ENCODE measurements around the gene AIMP1. TPM values are rescaled to one million over a fixed set of nuclear protein-coding genes. Genes with fewer than 3 reads are reported as not detected.

AIMP1 gene
- total and polyA plus RNA-seq, 2 of the 13 experiments (the other 11 are each of a cell fraction or from before 2014, with no cell fraction given) = 28.6 to 82.9 TPM

GRCh38 chr4:106315476-106315967 is 828 bp upstream of the AIMP1 start (continued):
- TF ChIP-seq DMTF1 (CRISPR knock-in tag; IDR thresholded peaks at IDR 0.05) = no peak
- TF ChIP-seq CCAR2 (optimal IDR thresholded peaks at IDR 0.05; ENCODE audit: low read depth, low read length) = no peak
- 0 out of 2 replicates have a peak, but pooled peaks have one; percentile 1 for TF ChIP-seq ZNF83 (CRISPR knock-in tag; IDR thresholded peaks at IDR 0.05; ENCODE audit: borderline replicate concordance)
- TF ChIP-seq ZNF331 (CRISPR knock-in tag; IDR thresholded peaks at IDR 0.05) = peak; percentile 3; the same call in 1 of the 2 replicates
- TF ChIP-seq, protein P1, sequence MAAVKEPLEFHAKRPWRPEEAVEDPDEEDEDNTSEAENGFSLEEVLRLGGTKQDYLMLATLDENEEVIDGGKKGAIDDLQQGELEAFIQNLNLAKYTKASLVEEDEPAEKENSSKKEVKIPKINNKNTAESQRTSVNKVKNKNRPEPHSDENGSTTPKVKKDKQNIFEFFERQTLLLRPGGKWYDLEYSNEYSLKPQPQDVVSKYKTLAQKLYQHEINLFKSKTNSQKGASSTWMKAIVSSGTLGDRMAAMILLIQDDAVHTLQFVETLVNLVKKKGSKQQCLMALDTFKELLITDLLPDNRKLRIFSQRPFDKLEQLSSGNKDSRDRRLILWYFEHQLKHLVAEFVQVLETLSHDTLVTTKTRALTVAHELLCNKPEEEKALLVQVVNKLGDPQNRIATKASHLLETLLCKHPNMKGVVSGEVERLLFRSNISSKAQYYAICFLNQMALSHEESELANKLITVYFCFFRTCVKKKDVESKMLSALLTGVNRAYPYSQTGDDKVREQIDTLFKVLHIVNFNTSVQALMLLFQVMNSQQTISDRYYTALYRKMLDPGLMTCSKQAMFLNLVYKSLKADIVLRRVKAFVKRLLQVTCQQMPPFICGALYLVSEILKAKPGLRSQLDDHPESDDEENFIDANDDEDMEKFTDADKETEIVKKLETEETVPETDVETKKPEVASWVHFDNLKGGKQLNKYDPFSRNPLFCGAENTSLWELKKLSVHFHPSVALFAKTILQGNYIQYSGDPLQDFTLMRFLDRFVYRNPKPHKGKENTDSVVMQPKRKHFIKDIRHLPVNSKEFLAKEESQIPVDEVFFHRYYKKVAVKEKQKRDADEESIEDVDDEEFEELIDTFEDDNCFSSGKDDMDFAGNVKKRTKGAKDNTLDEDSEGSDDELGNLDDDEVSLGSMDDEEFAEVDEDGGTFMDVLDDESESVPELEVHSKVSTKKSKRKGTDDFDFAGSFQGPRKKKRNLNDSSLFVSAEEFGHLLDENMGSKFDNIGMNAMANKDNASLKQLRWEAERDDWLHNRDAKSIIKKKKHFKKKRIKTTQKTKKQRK (IDR thresholded peaks at IDR 0.05; ENCODE audit: low read length) = no peak
- no peak for TF ChIP-seq HES4 (CRISPR knock-in tag; IDR thresholded peaks at IDR 0.05; ENCODE audit: borderline replicate concordance)
- TF ChIP-seq HDAC1 (CRISPR knock-in tag; IDR thresholded peaks at IDR 0.05) = no peak
- no peak for TF ChIP-seq CSRNP2 (CRISPR knock-in tag; conservative IDR thresholded peaks at IDR 0.05; ENCODE audit: low read depth)
- no peak for TF ChIP-seq ZNF761 (CRISPR knock-in tag; conservative IDR thresholded peaks at IDR 0.05)
- TF ChIP-seq SALL2 (CRISPR knock-in tag; IDR thresholded peaks at IDR 0.05) = no peak
- TF ChIP-seq, protein P2, sequence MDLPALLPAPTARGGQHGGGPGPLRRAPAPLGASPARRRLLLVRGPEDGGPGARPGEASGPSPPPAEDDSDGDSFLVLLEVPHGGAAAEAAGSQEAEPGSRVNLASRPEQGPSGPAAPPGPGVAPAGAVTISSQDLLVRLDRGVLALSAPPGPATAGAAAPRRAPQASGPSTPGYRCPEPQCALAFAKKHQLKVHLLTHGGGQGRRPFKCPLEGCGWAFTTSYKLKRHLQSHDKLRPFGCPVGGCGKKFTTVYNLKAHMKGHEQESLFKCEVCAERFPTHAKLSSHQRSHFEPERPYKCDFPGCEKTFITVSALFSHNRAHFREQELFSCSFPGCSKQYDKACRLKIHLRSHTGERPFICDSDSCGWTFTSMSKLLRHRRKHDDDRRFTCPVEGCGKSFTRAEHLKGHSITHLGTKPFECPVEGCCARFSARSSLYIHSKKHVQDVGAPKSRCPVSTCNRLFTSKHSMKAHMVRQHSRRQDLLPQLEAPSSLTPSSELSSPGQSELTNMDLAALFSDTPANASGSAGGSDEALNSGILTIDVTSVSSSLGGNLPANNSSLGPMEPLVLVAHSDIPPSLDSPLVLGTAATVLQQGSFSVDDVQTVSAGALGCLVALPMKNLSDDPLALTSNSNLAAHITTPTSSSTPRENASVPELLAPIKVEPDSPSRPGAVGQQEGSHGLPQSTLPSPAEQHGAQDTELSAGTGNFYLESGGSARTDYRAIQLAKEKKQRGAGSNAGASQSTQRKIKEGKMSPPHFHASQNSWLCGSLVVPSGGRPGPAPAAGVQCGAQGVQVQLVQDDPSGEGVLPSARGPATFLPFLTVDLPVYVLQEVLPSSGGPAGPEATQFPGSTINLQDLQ (CRISPR knock-in tag; IDR thresholded peaks at IDR 0.05) = no peak
- TF ChIP-seq ZNF850 (CRISPR knock-in tag; conservative IDR thresholded peaks at IDR 0.05) = 0 out of 2 replicates have a peak, but pooled peaks have one; percentile 18
- TF ChIP-seq RBM22 (optimal IDR thresholded peaks at IDR 0.05; ENCODE audit: low read length) = peak; percentile 82
- TF ChIP-seq ZFP36L2 (CRISPR knock-in tag; IDR thresholded peaks at IDR 0.05) = no peak
- TF ChIP-seq ZNF570 (CRISPR knock-in tag; IDR thresholded peaks at IDR 0.05; ENCODE audit: borderline replicate concordance) = no peak
- TF ChIP-seq, protein P3, sequence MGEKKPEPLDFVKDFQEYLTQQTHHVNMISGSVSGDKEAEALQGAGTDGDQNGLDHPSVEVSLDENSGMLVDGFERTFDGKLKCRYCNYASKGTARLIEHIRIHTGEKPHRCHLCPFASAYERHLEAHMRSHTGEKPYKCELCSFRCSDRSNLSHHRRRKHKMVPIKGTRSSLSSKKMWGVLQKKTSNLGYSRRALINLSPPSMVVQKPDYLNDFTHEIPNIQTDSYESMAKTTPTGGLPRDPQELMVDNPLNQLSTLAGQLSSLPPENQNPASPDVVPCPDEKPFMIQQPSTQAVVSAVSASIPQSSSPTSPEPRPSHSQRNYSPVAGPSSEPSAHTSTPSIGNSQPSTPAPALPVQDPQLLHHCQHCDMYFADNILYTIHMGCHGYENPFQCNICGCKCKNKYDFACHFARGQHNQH (CRISPR knock-in tag; IDR thresholded peaks at IDR 0.05) = no peak
- TF ChIP-seq STAT5B (CRISPR knock-in tag; IDR thresholded peaks at IDR 0.05) = no peak

All from HepG2 (cell line).